H1 (cell line): ENCODE measurements around the gene EFEMP2. TPM values are rescaled to one million over a fixed set of nuclear protein-coding genes. Genes with fewer than 3 reads are reported as not detected.

Experiments
- CTBP2 ChIP-seq: IDR thresholded peaks from 2 replicates; pipeline ENCODE4 v1.7.0; 2011; ENCODE audit warnings: borderline replicate concordance, mild to moderate bottlenecking, moderate library complexity, mixed read lengths, low read length; ENCODE audit not compliant: insufficient read depth, insufficient read length
- JUND ChIP-seq: IDR thresholded peaks from 2 replicates; pipeline ENCODE4 v1.6.1; 2011; ENCODE audit warnings: mild to moderate bottlenecking, improper control_type of control experiment, low read length
- POU5F1 ChIP-seq: IDR thresholded peaks from 2 replicates; pipeline ENCODE4 v1.6.1; 2011; ENCODE audit warnings: low read depth, mild to moderate bottlenecking, low read length, moderate library complexity
- RAD21 ChIP-seq, 2 experiments: IDR thresholded peaks in 1 of 2; conservative IDR thresholded peaks in 1 of 2; 2 replicates each; pipeline ENCODE4 v1.6.1; 2011; ENCODE audit warnings: low read depth in 2 of 2, low read length in 2 of 2, improper control_type of control experiment in 1 of 2, inconsistent platforms in 1 of 2, mild to moderate bottlenecking in 1 of 2, moderate library complexity in 1 of 2
- polyA plus RNA-seq, 7 experiments: library from polyadenylated mRNA; depleted of rRNA in 3 of 7; stranded (reverse) in 5 of 7; unstranded in 2 of 7; fragments of >200 nt in 5 of 7; fragments of 200-250 nt in 2 of 7; gene quantifications; 1 replicate in 5 of 7; 2 replicates in 1 of 7; 4 replicates in 1 of 7; pipeline versions ENCODE4 v1.2.1 to v1.2.3, GENCODE V29; 2011 to 2013; ENCODE audit warnings: missing spikeins in 2 of 7, mixed read lengths in 2 of 7
- total RNA-seq: library from RNA; stranded (reverse); fragmentation: NEBNext Ultra II Directional; extraction: Animal tissue kit (Norgen Biotek cat#: 25700); gene quantifications from 2 replicates; pipeline ENCODE4 v1.2.1, GENCODE V29; 2021

EFEMP2 gene
- total and polyA plus RNA-seq, 2 of the 8 experiments (the other 6 are each of a cell fraction or from before 2014, with no cell fraction given) = 8.8 to 17.2 TPM

- TF ChIP-seq POU5F1 = no peak
- TF ChIP-seq CTBP2 = no peak
- TF ChIP-seq RAD21 (IDR thresholded peaks at IDR 0.05 in 1 of 2, conservative IDR thresholded peaks at IDR 0.05 in 1 of 2; ENCODE audit: low read depth in 2 of 2, low read length in 2 of 2) = no peak
- TF ChIP-seq JUND = no peak
These were observed 38.4 kb downstream of the EFEMP2 start (continued) for GRCh38 chr11:65834202-65834601.
